Activated naive CD4-positive, alpha-beta T cell (primary cell): ENCODE measurements around the gene SPNS3.

Source experiments
- DNase-seq, 4 experiments: peaks; one replicate each; lab custom pipeline; 2025; lab: John Stamatoyannopoulos, UW

SPNS3 gene

GRCh38 chr17:4433515-4434031 is at the start of gene SPNS3:
Gene SPNS3 (plus strand): TSS chr17:4433940. CDS start chr17:4433968, 28 bp downstream.
- DNase-seq = peak in 1 of 4 experiments; percentile 6

GRCh38 chr17:4386406-4386805 is 47.3 kb upstream of the SPNS3 start:
- no peak for DNase-seq

GRCh38 chr17:4387137-4387536 is 46.6 kb upstream of the SPNS3 start:
- no peak for DNase-seq

- no peak for DNase-seq
Measured at GRCh38 chr17:4389079-4389478, 44.7 kb upstream of the SPNS3 start.

GRCh38 chr17:4393806-4394205 is 39.9 kb upstream of the SPNS3 start:
- no peak for DNase-seq

GRCh38 chr17:4394208-4395110 is 39.3 kb upstream of the SPNS3 start:
- no peak for DNase-seq

GRCh38 chr17:4395111-4395478 is 38.6 kb upstream of the SPNS3 start:
- no peak for DNase-seq

GRCh38 chr17:4397840-4398239 is 35.9 kb upstream of the SPNS3 start:
- no peak for DNase-seq

GRCh38 chr17:4405038-4405669 is 28.6 kb upstream of the SPNS3 start:
- DNase-seq = no peak

GRCh38 chr17:4405699-4406098 is 28.0 kb upstream of the SPNS3 start:
- DNase-seq = no peak

- DNase-seq = no peak
Measured at GRCh38 chr17:4406386-4406785, 27.4 kb upstream of the SPNS3 start.

- DNase-seq = no peak
Measured at GRCh38 chr17:4407216-4407615, 26.5 kb upstream of the SPNS3 start.

GRCh38 chr17:4407851-4408250 is 25.9 kb upstream of the SPNS3 start:
- DNase-seq = no peak

- DNase-seq = no peak
Measured at GRCh38 chr17:4409659-4410058, 24.1 kb upstream of the SPNS3 start.

GRCh38 chr17:4411201-4411600 is 22.5 kb upstream of the SPNS3 start:
- no peak for DNase-seq

GRCh38 chr17:4412933-4413831 is 20.6 kb upstream of the SPNS3 start:
- DNase-seq = peak; percentile 84 to 91 (median 90)

- no peak for DNase-seq
Measured at GRCh38 chr17:4417129-4417667, 16.5 kb upstream of the SPNS3 start.

- peak in 3 of 4 experiments; percentile 4 to 13 (median 8) for DNase-seq
Measured at GRCh38 chr17:4420692-4421131, 13.0 kb upstream of the SPNS3 start.

- no peak for DNase-seq
Measured at GRCh38 chr17:4422864-4423263, 10.9 kb upstream of the SPNS3 start.

GRCh38 chr17:4425398-4425797 is 8.3 kb upstream of the SPNS3 start:
- no peak for DNase-seq

GRCh38 chr17:4426499-4427208 is 7.1 kb upstream of the SPNS3 start:
- DNase-seq = no peak
